Kidney (tissue), 14 donors: ENCODE measurements around the gene ZNF304. TPM values are rescaled to one million over a fixed set of nuclear protein-coding genes. Genes with fewer than 3 reads are reported as not detected.

Experiments
- DNase-seq, 5 donors: peaks; one replicate each; pipeline ENCODE4 v3.0.0-alpha.2; 2013 to 2020
- FAIRE-seq: peaks from 2 replicates; lab custom pipeline; 2012; peaks lifted over from hg19 to GRCh38; lab: Jason Lieb, UNC
- H3K27ac ChIP-seq, 2 donors: one replicate each; pipeline ENCODE4 v1.7.0; 2013; ENCODE audit warnings: low read depth in 2 of 2, low read length in 2 of 2, inconsistent platforms in 1 of 2
- H3K27me3 ChIP-seq: one replicate; pipeline ENCODE4 v1.7.1; 2013; ENCODE audit warnings: low read length, inconsistent platforms; ENCODE audit not compliant: control insufficient read depth, insufficient read depth
- H3K36me3 ChIP-seq, 3 donors: one replicate each; pipeline versions ENCODE4 v1.7.0 to v1.7.1; 2013; ENCODE audit warnings: low read length in 3 of 3, control low read depth in 1 of 3, inconsistent platforms in 1 of 3; ENCODE audit not compliant: insufficient read depth in 3 of 3, control insufficient read depth in 2 of 3
- H3K4me1 ChIP-seq, 3 donors: one replicate each; pipeline versions ENCODE4 v1.7.0 to v1.7.1; 2013; ENCODE audit warnings: low read length in 3 of 3, inconsistent platforms in 1 of 3, low read depth in 1 of 3; ENCODE audit not compliant: control insufficient read depth in 2 of 3, insufficient read depth in 2 of 3
- H3K4me3 ChIP-seq, 3 donors: one replicate each; pipeline versions ENCODE4 v1.7.0 to v1.8.1; 2013; ENCODE audit warnings: low read length in 3 of 3, control low read depth in 1 of 3, inconsistent platforms in 1 of 3
- H3K9ac ChIP-seq, 3 donors: one replicate each; pipeline versions ENCODE4 v1.7.0 to v1.7.1; 2013; ENCODE audit warnings: low read length in 3 of 3, control low read depth in 1 of 3, inconsistent platforms in 1 of 3
- H3K9me3 ChIP-seq, 3 donors: one replicate each; pipeline versions ENCODE4 v1.7.0 to v1.7.1; 2013; ENCODE audit warnings: low read length in 3 of 3, control low read depth in 1 of 3, inconsistent platforms in 1 of 3; ENCODE audit not compliant: control insufficient read depth in 2 of 3, insufficient read depth in 1 of 3
- intact Hi-C: fragments of 100-400 bp; cut with DNase I; formaldehyde crosslinking; loops from one replicate; pipeline ENCODE4 v1.11.1; 2022
- polyA plus RNA-seq: library from polyadenylated mRNA; stranded (reverse); fragments of 350-450 nt; fragmentation: Illumina TruSeq; extraction: RNeasy Lipid Tissue Mini Kit (QIAGEN cat#74804); gene quantifications from one replicate; pipeline ENCODE4 v1.2.3, GENCODE V29; 2014; ENCODE audit warnings: low read depth, low replicate concordance; ENCODE audit not compliant: insufficient read depth
- total RNA-seq: library from RNA; stranded (reverse); fragmentation: NEBNext Ultra II Directional; extraction: Animal tissue kit (Norgen Biotek cat#: 25700); gene quantifications from one replicate; pipeline ENCODE4 v1.2.1, GENCODE V29; 2021
- TF ChIP-seq, protein P1 (sequence below): IDR thresholded peaks from 3 replicates; pipeline ENCODE4 v1.5.1; 2012; ENCODE audit warnings: mild to moderate bottlenecking, moderate library complexity, borderline replicate concordance; ENCODE audit not compliant: insufficient read depth; ENCODE audit errors: extremely low read depth
- donor health status: control.
- donor health status: control.
- donor health status: control.
- donor health status: control.
- donor health status: control.
- donor health status: DM: yes; HTN: yes; CAD: no.
- donor health status: Normal renal cell carcinoma (clear cell type).

The ZNF304 gene
- total and polyA plus RNA-seq, 2 donors from 2014 or later = 3.3 to 13.8 TPM

DNA sequence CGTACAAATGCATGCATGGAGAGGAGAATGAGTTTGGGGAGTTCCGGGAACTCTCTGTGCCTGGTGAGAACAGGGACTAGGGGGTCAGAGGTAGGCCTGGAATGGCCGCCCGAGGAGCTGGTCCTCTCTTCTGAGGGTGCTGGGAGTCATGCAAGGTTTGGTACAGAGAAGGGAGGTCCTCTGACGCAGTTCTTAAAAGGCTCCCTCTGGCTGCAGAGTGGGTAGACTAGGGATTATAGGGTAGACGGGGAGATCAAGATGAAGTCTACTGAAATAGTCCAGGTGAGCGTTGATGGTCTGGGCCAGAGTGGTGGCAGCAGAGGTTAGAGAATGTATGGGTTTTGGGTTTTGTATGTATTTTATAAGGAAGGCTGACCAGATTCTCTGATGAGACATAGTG, 796 bp downstream of the ZNF304 start:
- H3K4me3 ChIP-seq = peak overlapping the region; percentile 94 to 97 (median 96)
- peak overlapping the region; percentile 83 to 96 (median 93) for H3K9ac ChIP-seq
- intact Hi-C loops = no loop called here
- H3K36me3 ChIP-seq = peaks cover 2 to 36% (median 27%) of the 10 kb centered on the region in 3 donors
- TF ChIP-seq, protein P1, sequence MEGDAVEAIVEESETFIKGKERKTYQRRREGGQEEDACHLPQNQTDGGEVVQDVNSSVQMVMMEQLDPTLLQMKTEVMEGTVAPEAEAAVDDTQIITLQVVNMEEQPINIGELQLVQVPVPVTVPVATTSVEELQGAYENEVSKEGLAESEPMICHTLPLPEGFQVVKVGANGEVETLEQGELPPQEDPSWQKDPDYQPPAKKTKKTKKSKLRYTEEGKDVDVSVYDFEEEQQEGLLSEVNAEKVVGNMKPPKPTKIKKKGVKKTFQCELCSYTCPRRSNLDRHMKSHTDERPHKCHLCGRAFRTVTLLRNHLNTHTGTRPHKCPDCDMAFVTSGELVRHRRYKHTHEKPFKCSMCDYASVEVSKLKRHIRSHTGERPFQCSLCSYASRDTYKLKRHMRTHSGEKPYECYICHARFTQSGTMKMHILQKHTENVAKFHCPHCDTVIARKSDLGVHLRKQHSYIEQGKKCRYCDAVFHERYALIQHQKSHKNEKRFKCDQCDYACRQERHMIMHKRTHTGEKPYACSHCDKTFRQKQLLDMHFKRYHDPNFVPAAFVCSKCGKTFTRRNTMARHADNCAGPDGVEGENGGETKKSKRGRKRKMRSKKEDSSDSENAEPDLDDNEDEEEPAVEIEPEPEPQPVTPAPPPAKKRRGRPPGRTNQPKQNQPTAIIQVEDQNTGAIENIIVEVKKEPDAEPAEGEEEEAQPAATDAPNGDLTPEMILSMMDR = no peak
- H3K27me3 ChIP-seq = no peaks in the 10 kb centered on the region
- DNase-seq (peak in 1 of 5 donors; percentile 1), FAIRE-seq (no peak)
- H3K4me1 ChIP-seq = peaks cover 3 to 19% (median 10%) of the 10 kb centered on the region in 3 donors
- peaks cover 0 to 23% (median 0%) of the 10 kb centered on the region in 3 donors for H3K9me3 ChIP-seq
- no peak overlapping the region for H3K27ac ChIP-seq

DNA sequence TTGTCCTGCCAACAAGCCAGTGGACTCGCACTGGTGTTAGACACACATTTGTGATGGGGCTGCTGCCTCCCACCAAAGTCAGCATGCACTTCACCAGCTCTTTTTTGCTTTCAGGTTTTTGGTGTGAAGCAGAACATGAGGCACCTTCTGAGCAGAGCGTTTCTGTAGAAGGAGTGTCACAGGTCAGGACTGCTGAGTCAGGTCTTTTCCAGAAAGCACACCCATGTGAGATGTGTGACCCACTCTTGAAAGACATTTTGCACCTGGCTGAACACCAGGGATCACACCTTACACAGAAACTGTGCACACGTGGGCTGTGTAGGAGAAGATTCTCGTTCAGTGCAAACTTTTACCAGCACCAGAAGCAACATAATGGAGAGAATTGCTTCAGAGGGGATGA, 4.8 kb downstream of the ZNF304 start:
- intact Hi-C loops = no loop called here
- H3K9me3 ChIP-seq = peaks cover 0 to 39% (median 0%) of the 10 kb centered on the region in 3 donors
- H3K4me3 ChIP-seq = no peak overlapping the region

DNA sequence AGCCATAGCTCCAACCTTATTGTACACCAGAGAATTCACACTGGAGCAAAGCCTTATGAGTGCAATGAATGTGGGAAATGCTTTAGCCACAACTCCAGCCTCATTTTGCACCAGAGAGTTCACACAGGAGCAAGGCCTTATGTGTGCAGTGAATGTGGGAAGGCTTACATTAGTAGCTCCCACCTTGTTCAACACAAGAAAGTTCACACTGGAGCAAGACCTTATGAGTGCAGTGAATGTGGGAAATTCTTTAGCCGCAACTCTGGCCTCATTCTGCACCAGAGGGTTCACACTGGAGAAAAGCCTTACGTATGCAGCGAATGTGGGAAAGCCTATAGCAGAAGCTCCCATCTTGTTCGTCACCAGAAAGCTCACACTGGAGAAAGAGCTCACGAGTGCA, 6.3 kb downstream of the ZNF304 start:
- H3K27ac ChIP-seq = no peak overlapping the region
- H3K4me1 ChIP-seq = peaks cover 2 to 9% (median 2%) of the 10 kb centered on the region in 3 donors
- H3K9me3 ChIP-seq = peaks cover 0 to 39% (median 0%) of the 10 kb centered on the region in 3 donors
- H3K9ac ChIP-seq = no peak overlapping the region
- intact Hi-C loops = no loop called here
- FAIRE-seq (no peak), DNase-seq (no peak)
- TF ChIP-seq, protein P1 = no peak
- peaks cover 13 to 50% (median 32%) of the 10 kb centered on the region in 3 donors for H3K36me3 ChIP-seq
- H3K27me3 ChIP-seq = no peaks in the 10 kb centered on the region
- H3K4me3 ChIP-seq = no peak overlapping the region

More for the DNA sequence above, 4.8 kb downstream of the ZNF304 start:
- FAIRE-seq (no peak), DNase-seq (no peak)
- peaks cover 3 to 19% (median 6%) of the 10 kb centered on the region in 3 donors for H3K4me1 ChIP-seq
- TF ChIP-seq, protein P1 = no peak
- H3K27ac ChIP-seq = no peak overlapping the region
- no peak overlapping the region for H3K9ac ChIP-seq
- H3K36me3 ChIP-seq = peaks cover 13 to 50% (median 32%) of the 10 kb centered on the region in 3 donors
- no peaks in the 10 kb centered on the region for H3K27me3 ChIP-seq
